Smooth muscle cell (in vitro differentiated cells): Measurements from ENCODE around the gene GSN. TPM values are rescaled to one million over a fixed set of nuclear protein-coding genes. Genes with fewer than 3 reads are reported as not detected.
A peak's percentile ranks its signal among the peaks of the same experiment; 100 is the strongest.

ENCODE experiments used
- DNase-seq: peaks from one replicate; lab custom pipeline; 2025; ENCODE audit not compliant: unreplicated experiment; lab: John Stamatoyannopoulos, UW
- H2AFZ ChIP-seq: fragments of 200-600 bp; sonication (generic); 2 replicates; pipeline ENCODE4 v1.6.0; 2016; ENCODE audit warnings: antibody characterized with exemption, low read depth, mild to moderate bottlenecking
- H3F3A ChIP-seq: fragments of 200-600 bp; sonication (generic); 2 replicates; pipeline ENCODE4 v1.6.0; 2017; ENCODE audit warnings: antibody characterized with exemption, low read depth
- H3K27ac ChIP-seq: fragments of 200-600 bp; sonication (generic); 2 replicates; pipeline ENCODE4 v1.5.1; 2016; ENCODE audit warnings: low read depth, mild to moderate bottlenecking
- H3K27me3 ChIP-seq: fragments of 200-600 bp; sonication (generic); 2 replicates; pipeline ENCODE4 v1.6.1; 2016; ENCODE audit warnings: low read depth, mild to moderate bottlenecking
- H3K36me3 ChIP-seq: fragments of 200-600 bp; sonication (generic); 2 replicates; pipeline ENCODE4 v1.5.1; 2016; ENCODE audit warnings: low read depth
- H3K4me1 ChIP-seq: fragments of 200-600 bp; sonication (generic); 2 replicates; pipeline ENCODE4 v1.5.1; 2016; ENCODE audit warnings: low read depth
- H3K4me2 ChIP-seq: fragments of 200-600 bp; sonication (generic); 2 replicates; pipeline ENCODE4 v1.6.0; 2016; ENCODE audit warnings: mild to moderate bottlenecking
- H3K4me3 ChIP-seq: fragments of 200-600 bp; sonication (generic); 2 replicates; pipeline ENCODE4 v1.5.1; 2016; ENCODE audit warnings: mild to moderate bottlenecking
- H3K79me2 ChIP-seq: fragments of 200-600 bp; sonication (generic); 2 replicates; pipeline ENCODE4 v1.6.0; 2016; ENCODE audit warnings: low read depth, mild to moderate bottlenecking
- H3K9ac ChIP-seq: fragments of 200-600 bp; sonication (generic); 2 replicates; pipeline ENCODE4 v1.6.0; 2016; ENCODE audit warnings: low read depth
- H3K9me3 ChIP-seq: fragments of 200-600 bp; sonication (generic); replicated peaks from 2 replicates; pipeline ENCODE4 v1.5.1; 2016; ENCODE audit warnings: low read depth
- H4K20me1 ChIP-seq: fragments of 200-600 bp; sonication (generic); 2 replicates; pipeline ENCODE4 v1.6.0; 2016; ENCODE audit warnings: low read depth
- CTCF ChIP-seq: fragments of 200-600 bp; sonication (generic); IDR thresholded peaks from 2 replicates; pipeline ENCODE4 v1.5.1; 2017; ENCODE audit warnings: borderline replicate concordance, mild to moderate bottlenecking, antibody characterized with exemption; ENCODE audit not compliant: insufficient read depth, poor library complexity, severe bottlenecking
- WGBS: methylation state at CpG from one replicate; pipeline ENCODE4 v1.1.7; 2016; ENCODE audit warnings: low lambda C conversion rate; 5-methylcytosine and 5-hydroxymethylcytosine counted together
- polyA plus RNA-seq: library from polyadenylated mRNA; unstranded; fragments of >200 nt; fragmentation: Nextera tagmentation; extraction: Ambion mirVana; gene quantifications from 2 replicates; pipeline ENCODE4 v1.2.1, GENCODE V29; 2016
- total RNA-seq: library from RNA; depleted of rRNA; stranded (reverse); fragments of >200 nt; gene quantifications from 2 replicates; pipeline ENCODE4 v1.2.3, GENCODE V29; 2014

Gene GSN
- total and polyA plus RNA-seq, 2 experiments from 2014 or later: 337 to 685 TPM

GRCh38 chr9:121279776-121280388, 11.9 kb downstream of the GSN start:
- peak overlapping the region; percentile 99 for H3K27ac ChIP-seq
- DNase-seq: no peak
- H3K27me3 ChIP-seq: no peaks in the 10 kb centered on the region
- H3K9ac ChIP-seq: peak overlapping the region; percentile 46
- no peak overlapping the region for H2AFZ ChIP-seq
- TF ChIP-seq CTCF: no peak
- H3K4me1 ChIP-seq: peaks cover 40% of the 10 kb centered on the region
- 8% methylated on average over 11 of the region's 11 CpGs for WGBS
- H3F3A ChIP-seq: peaks cover 78% of the 10 kb centered on the region
- H3K9me3 ChIP-seq: no peaks in the 10 kb centered on the region
- no peak overlapping the region for H3K4me3 ChIP-seq
- peaks cover 40% of the 10 kb centered on the region for H3K79me2 ChIP-seq
- H3K4me2 ChIP-seq: peak overlapping the region; percentile 72
- peaks cover 4% of the 10 kb centered on the region for H4K20me1 ChIP-seq
- no peaks in the 10 kb centered on the region for H3K36me3 ChIP-seq

GRCh38 chr9:121280715-121281613, 13.0 kb downstream of the GSN start:
- WGBS: 82% methylated on average over 11 of the region's 11 CpGs
- Histone ChIP-seq H3K27ac (peak overlapping the region; percentile 99), H3K4me2 (peak overlapping the region; percentile 72)

GRCh38 chr9:121281614-121282276, 13.8 kb downstream of the GSN start:
- Histone ChIP-seq H3K27ac (peak overlapping the region; percentile 99), H3K9me3 (no peaks in the 10 kb centered on the region), H3K4me1 (peaks cover 54% of the 10 kb centered on the region), H3K9ac (peak overlapping the region; percentile 67), H3K36me3 (no peaks in the 10 kb centered on the region), H3F3A (peaks cover 74% of the 10 kb centered on the region), H4K20me1 (peaks cover 4% of the 10 kb centered on the region), H2AFZ (no peak overlapping the region), H3K79me2 (peaks cover 31% of the 10 kb centered on the region), H3K4me2 (peak overlapping the region; percentile 63), H3K4me3 (no peak overlapping the region), H3K27me3 (no peaks in the 10 kb centered on the region)
- no peak for TF ChIP-seq CTCF
- 65% methylated on average over 10 of the region's 10 CpGs for WGBS
- no peak for DNase-seq

More at GRCh38 chr9:121280715-121281613, 13.0 kb downstream of the GSN start:
- no peak for TF ChIP-seq CTCF
- H3K4me1 ChIP-seq: peaks cover 47% of the 10 kb centered on the region
- H3K9ac ChIP-seq: peak overlapping the region; percentile 67
- H3F3A ChIP-seq: peaks cover 78% of the 10 kb centered on the region
- no peaks in the 10 kb centered on the region for H3K27me3 ChIP-seq
- no peaks in the 10 kb centered on the region for H3K9me3 ChIP-seq
- H3K4me3 ChIP-seq: no peak overlapping the region
- no peaks in the 10 kb centered on the region for H3K36me3 ChIP-seq
- peaks cover 37% of the 10 kb centered on the region for H3K79me2 ChIP-seq
- peaks cover 4% of the 10 kb centered on the region for H4K20me1 ChIP-seq
- no peak overlapping the region for H2AFZ ChIP-seq
- DNase-seq: no peak
